SK-N-SH treated with all-trans-retinoic acid at 6 μM for 48 hours (cell line): ENCODE results near the gene CD59.

Experiments used
- RARB ChIP-seq: fragments of 250-450 bp; sonication (Bioruptor Pico); IDR thresholded peaks from 2 replicates; pipeline ENCODE4 v1.8.0; 2021; ENCODE audit warnings: mild to moderate bottlenecking, moderate library complexity
- TCF4 ChIP-seq: fragments of 250-450 bp; sonication (Bioruptor Pico); IDR thresholded peaks from 2 replicates; pipeline ENCODE4 v1.8.0; 2021; ENCODE audit warnings: mild to moderate bottlenecking, moderate library complexity, borderline replicate concordance

DNA sequence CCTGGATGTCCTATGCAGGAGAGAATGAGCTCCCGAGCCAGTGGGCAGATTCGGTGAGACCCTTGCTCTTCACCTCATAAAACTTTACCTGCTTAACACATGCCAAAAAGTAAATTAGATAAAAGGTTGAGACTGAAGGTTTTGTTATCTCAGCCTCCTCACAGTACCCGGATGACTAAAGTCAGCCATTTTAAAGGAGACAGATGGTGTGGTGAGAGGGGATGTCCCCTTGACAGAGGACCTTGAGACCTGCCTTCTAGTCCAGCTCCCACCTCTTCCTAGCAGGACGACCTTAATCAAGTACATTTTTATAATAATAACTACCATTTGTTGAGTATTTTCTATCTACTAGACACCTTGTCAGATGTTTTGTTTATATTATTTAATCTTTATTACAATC, 75.3 kb downstream of the CD59 start:
- TF ChIP-seq TCF4 (CRISPR knock-in tag) = no peak
- TF ChIP-seq RARB (CRISPR knock-in tag) = no peak
